Breast epithelium (tissue), 3 donors: Measurements from ENCODE around the gene TMEM179B.

Source experiments
- POLR2A ChIP-seq: fragments of 450-650 bp; IDR thresholded peaks from one replicate; pipeline ENCODE4 v1.6.1; 2016; ENCODE audit warnings: antibody characterized with exemption, mild to moderate bottlenecking, moderate library complexity
- POLR2AphosphoS5 ChIP-seq, 3 donors: sonication (generic); formaldehyde crosslinking; IDR thresholded peaks; one replicate each; pipeline ENCODE4 v1.6.1; 2017; ENCODE audit warnings: antibody characterized with exemption in 3 of 3
- TF ChIP-seq, protein P1 (sequence below), 3 donors: fragments of 450-650 bp; IDR thresholded peaks; one replicate each; pipeline ENCODE4 v1.5.1; 2016 to 2017; ENCODE audit warnings: antibody characterized with exemption in 3 of 3, mild to moderate bottlenecking in 3 of 3, moderate library complexity in 3 of 3

DNA sequence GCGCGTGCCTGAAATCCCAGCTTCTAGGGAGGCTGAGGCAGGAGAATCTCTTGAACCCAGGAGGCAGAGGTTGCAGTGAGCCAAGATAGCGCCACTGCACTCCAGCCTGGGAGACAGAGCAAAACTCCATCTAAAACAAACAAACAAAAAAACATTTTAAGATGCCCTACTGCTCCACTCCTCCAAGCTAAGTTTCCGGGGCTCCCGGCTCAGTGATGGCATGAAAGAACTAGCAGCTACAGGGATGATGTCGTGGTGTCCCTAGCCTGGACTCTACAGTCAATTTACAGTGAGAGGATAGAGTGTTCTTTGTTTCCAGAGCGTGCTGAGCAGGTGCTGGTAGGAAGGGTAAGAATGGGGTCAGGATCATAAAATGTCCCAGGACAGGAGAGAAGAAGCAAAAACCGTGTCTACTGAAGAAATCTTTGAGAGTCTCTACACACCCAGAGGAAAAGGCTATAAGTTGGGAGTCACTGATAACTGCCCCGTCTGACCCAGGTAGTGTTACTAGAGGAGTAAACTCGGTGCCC is 32.1 kb upstream of the TMEM179B start:
- no peak for TF ChIP-seq POLR2A
- TF ChIP-seq, protein P1, sequence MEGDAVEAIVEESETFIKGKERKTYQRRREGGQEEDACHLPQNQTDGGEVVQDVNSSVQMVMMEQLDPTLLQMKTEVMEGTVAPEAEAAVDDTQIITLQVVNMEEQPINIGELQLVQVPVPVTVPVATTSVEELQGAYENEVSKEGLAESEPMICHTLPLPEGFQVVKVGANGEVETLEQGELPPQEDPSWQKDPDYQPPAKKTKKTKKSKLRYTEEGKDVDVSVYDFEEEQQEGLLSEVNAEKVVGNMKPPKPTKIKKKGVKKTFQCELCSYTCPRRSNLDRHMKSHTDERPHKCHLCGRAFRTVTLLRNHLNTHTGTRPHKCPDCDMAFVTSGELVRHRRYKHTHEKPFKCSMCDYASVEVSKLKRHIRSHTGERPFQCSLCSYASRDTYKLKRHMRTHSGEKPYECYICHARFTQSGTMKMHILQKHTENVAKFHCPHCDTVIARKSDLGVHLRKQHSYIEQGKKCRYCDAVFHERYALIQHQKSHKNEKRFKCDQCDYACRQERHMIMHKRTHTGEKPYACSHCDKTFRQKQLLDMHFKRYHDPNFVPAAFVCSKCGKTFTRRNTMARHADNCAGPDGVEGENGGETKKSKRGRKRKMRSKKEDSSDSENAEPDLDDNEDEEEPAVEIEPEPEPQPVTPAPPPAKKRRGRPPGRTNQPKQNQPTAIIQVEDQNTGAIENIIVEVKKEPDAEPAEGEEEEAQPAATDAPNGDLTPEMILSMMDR (IDR thresholded peaks at IDR 0.05), result no peak
- no peak for TF ChIP-seq POLR2AphosphoS5 (IDR thresholded peaks at IDR 0.05)
